Esophagus squamous epithelium (tissue), 4 donors: ENCODE measurements around the gene SLC30A5.

Experiments used
- POLR2A ChIP-seq, 4 donors: fragments of 450-650 bp; IDR thresholded peaks; one replicate each; pipeline ENCODE4 v1.6.1; 2017; ENCODE audit warnings: antibody characterized with exemption in 4 of 4, mild to moderate bottlenecking in 4 of 4, moderate library complexity in 3 of 4
- TF ChIP-seq, protein P1 (sequence below), 6 experiments: fragments of 450-650 bp in 4 of 6; fragments of 200-600 bp in 2 of 6; sonication (generic) in 2 of 6; IDR thresholded peaks; one replicate each; pipeline ENCODE4 v1.5.1; 2016 to 2019; ENCODE audit warnings: antibody characterized with exemption in 6 of 6, mild to moderate bottlenecking in 4 of 6, moderate library complexity in 4 of 6

DNA sequence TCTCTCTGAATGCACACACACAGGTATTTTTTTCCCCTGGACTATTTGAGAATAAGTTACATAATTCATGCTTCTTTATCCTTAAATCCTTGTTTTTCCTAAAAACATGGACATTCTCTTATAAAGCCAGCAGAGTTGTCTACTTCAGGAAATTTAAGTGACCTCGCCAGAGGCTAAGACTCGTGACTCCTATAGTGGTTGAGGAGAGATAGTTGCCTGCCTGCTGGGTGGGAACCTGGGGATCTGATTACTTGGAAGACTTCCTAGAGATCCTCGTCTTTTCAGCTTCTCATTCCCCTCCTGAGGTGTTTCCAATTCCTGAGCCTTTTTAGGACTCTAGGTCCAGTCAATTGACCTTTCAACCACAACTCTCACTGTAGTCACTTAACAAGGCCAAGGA, 5.5 kb downstream of the SLC30A5 start:
- TF ChIP-seq, protein P1, sequence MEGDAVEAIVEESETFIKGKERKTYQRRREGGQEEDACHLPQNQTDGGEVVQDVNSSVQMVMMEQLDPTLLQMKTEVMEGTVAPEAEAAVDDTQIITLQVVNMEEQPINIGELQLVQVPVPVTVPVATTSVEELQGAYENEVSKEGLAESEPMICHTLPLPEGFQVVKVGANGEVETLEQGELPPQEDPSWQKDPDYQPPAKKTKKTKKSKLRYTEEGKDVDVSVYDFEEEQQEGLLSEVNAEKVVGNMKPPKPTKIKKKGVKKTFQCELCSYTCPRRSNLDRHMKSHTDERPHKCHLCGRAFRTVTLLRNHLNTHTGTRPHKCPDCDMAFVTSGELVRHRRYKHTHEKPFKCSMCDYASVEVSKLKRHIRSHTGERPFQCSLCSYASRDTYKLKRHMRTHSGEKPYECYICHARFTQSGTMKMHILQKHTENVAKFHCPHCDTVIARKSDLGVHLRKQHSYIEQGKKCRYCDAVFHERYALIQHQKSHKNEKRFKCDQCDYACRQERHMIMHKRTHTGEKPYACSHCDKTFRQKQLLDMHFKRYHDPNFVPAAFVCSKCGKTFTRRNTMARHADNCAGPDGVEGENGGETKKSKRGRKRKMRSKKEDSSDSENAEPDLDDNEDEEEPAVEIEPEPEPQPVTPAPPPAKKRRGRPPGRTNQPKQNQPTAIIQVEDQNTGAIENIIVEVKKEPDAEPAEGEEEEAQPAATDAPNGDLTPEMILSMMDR (IDR thresholded peaks at IDR 0.05) = no peak
- TF ChIP-seq POLR2A (IDR thresholded peaks at IDR 0.05) = no peak
